SU-DHL-6 (cell line): ENCODE data around the gene BRMS1.

ENCODE experiments used
- H2AFZ ChIP-seq: fragments of 200-600 bp; sonication (generic); 2 replicates; pipeline ENCODE4 v1.6.1; 2014; ENCODE audit warnings: low read depth, mild to moderate bottlenecking, moderate library complexity, mixed read lengths, antibody characterized with exemption, low read length; ENCODE audit not compliant: severe bottlenecking
- H3F3A ChIP-seq: fragments of 200-600 bp; shearing (Covaris generic); 2 replicates; pipeline ENCODE4 v1.6.0; 2016; ENCODE audit warnings: antibody characterized with exemption, mild to moderate bottlenecking; ENCODE audit not compliant: insufficient read depth
- H3K27ac ChIP-seq: fragments of 200-600 bp; sonication (generic); 2 replicates; pipeline ENCODE4 v1.5.1; 2016; ENCODE audit warnings: low read depth, mild to moderate bottlenecking, low read length, moderate library complexity, mixed read lengths
- H3K27me3 ChIP-seq: fragments of 200-600 bp; sonication (generic), shearing (Covaris generic); 2 replicates; pipeline ENCODE4 v1.6.0; 2014; ENCODE audit warnings: mild to moderate bottlenecking, low read length
- H3K36me3 ChIP-seq: fragments of 200-600 bp; sonication (generic); 2 replicates; pipeline ENCODE4 v1.6.1; 2014; ENCODE audit warnings: mild to moderate bottlenecking, low read length, mixed read lengths
- H3K4me2 ChIP-seq: fragments of 300-600, 200-600 bp; shearing (Covaris generic), sonication (generic); 2 replicates; pipeline ENCODE4 v1.6.0; 2014; ENCODE audit warnings: low read length, low read depth, mild to moderate bottlenecking; ENCODE audit not compliant: poor library complexity, severe bottlenecking
- H3K4me3 ChIP-seq: fragments of 200-600 bp; sonication (generic); 2 replicates; pipeline ENCODE4 v1.5.1; 2014; ENCODE audit warnings: antibody characterized with exemption, low read length, mild to moderate bottlenecking, mixed read lengths; ENCODE audit not compliant: insufficient read depth, poor library complexity, severe bottlenecking
- H3K79me2 ChIP-seq: fragments of 200-600 bp; sonication (generic); 2 replicates; pipeline ENCODE4 v1.6.1; 2014; ENCODE audit warnings: mild to moderate bottlenecking, low read length, moderate library complexity; ENCODE audit not compliant: insufficient read depth
- H3K9ac ChIP-seq: fragments of 200-600 bp; sonication (generic); 2 replicates; pipeline ENCODE4 v1.7.0; 2014; ENCODE audit warnings: mild to moderate bottlenecking, low read length
- H3K9me2 ChIP-seq: fragments of 200-600 bp; sonication (generic); replicated peaks from 2 replicates; pipeline ENCODE4 v1.6.1; 2014; ENCODE audit warnings: low read length; ENCODE audit not compliant: insufficient read depth
- H3K9me3 ChIP-seq: fragments of 200-600 bp; sonication (generic); 2 replicates; pipeline ENCODE4 v1.6.1; 2014; ENCODE audit warnings: low read length, mixed read lengths; ENCODE audit not compliant: insufficient read depth
- H4K20me1 ChIP-seq: fragments of 200-600 bp; sonication (generic); 2 replicates; pipeline ENCODE4 v1.6.1; 2014; ENCODE audit warnings: low read depth, mild to moderate bottlenecking, antibody characterized with exemption, low read length, moderate library complexity, mixed read lengths
- CTCF ChIP-seq: fragments of 200-600 bp; sonication (generic); IDR thresholded peaks from one replicate; pipeline ENCODE4 v1.5.1; 2017; ENCODE audit warnings: antibody characterized with exemption, mild to moderate bottlenecking, low read length, moderate library complexity; ENCODE audit not compliant: insufficient read depth, poor library complexity, severe bottlenecking
- EZH2phosphoT487 ChIP-seq: fragments of 200-600 bp; sonication (generic), shearing (Covaris generic); conservative IDR thresholded peaks from 2 replicates; pipeline ENCODE4 v1.6.1; 2018; ENCODE audit warnings: mild to moderate bottlenecking, antibody characterized with exemption, low read length, moderate library complexity, mixed read lengths

Gene BRMS1

GRCh38 chr11:66373265-66373664 is 28.4 kb upstream of the BRMS1 start:
- Histone ChIP-seq H3K4me3 (no peak overlapping the region), H3K27ac (no peak overlapping the region), H3K9ac (no peak overlapping the region), H2AFZ (no peak overlapping the region), H3F3A (peaks cover 13% of the 10 kb centered on the region), H3K79me2 (no peaks in the 10 kb centered on the region), H3K9me2 (no peaks in the 10 kb centered on the region), H4K20me1 (no peaks in the 10 kb centered on the region), H3K9me3 (no peaks in the 10 kb centered on the region), H3K4me2 (no peak overlapping the region), H3K27me3 (no peaks in the 10 kb centered on the region), H3K36me3 (no peaks in the 10 kb centered on the region)
- TF ChIP-seq CTCF (no peak), EZH2phosphoT487 (no peak)

GRCh38 chr11:66371627-66372415 is 26.9 kb upstream of the BRMS1 start, which contains the start of gene SLC29A2:
Gene SLC29A2 (minus strand): TSS chr11:66371760. CDS start chr11:66371591, 169 bp downstream.
- Histone ChIP-seq H4K20me1 (no peaks in the 10 kb centered on the region), H3K4me3 (peak within 1 kb of the TSS; percentile 60), H3K79me2 (no peaks in the 10 kb centered on the region)

GRCh38 chr11:66369073-66369894 is 24.4 kb upstream of the BRMS1 start:
- no peak overlapping the region for H3K27ac ChIP-seq
- no peaks in the 10 kb centered on the region for H3K9me3 ChIP-seq
- H3K79me2 ChIP-seq = no peaks in the 10 kb centered on the region
- no peak overlapping the region for H3K4me3 ChIP-seq
- TF ChIP-seq EZH2phosphoT487 (no peak), CTCF (no peak)
- no peaks in the 10 kb centered on the region for H3K36me3 ChIP-seq
- peaks cover 13% of the 10 kb centered on the region for H3F3A ChIP-seq
- H4K20me1 ChIP-seq = no peaks in the 10 kb centered on the region
- no peak overlapping the region for H3K9ac ChIP-seq
- no peaks in the 10 kb centered on the region for H3K9me2 ChIP-seq
- H3K4me2 ChIP-seq = no peak overlapping the region
- H2AFZ ChIP-seq = no peak overlapping the region
- no peaks in the 10 kb centered on the region for H3K27me3 ChIP-seq

More at GRCh38 chr11:66371627-66372415, 26.9 kb upstream of the BRMS1 start, which contains the start of gene SLC29A2:
- TF ChIP-seq CTCF (no peak), EZH2phosphoT487 (no peak)
- Histone ChIP-seq H3K9ac (peak within 1 kb of the TSS; percentile 62), H3K9me2 (no peaks in the 10 kb centered on the region), H3K27ac (peak within 1 kb of the TSS; percentile 83), H2AFZ (peak within 1 kb of the TSS; percentile 97), H3K4me2 (peak within 1 kb of the TSS; percentile 87), H3K36me3 (no peaks in the 10 kb centered on the region), H3K9me3 (no peaks in the 10 kb centered on the region), H3F3A (peaks cover 13% of the 10 kb centered on the region), H3K27me3 (no peaks in the 10 kb centered on the region)
